ENCODE data around the gene OR8A1. TPM values are rescaled to one million over a fixed set of nuclear protein-coding genes. Genes with fewer than 3 reads are reported as not detected.
"Not testable (repeated sequence)": the region's sequence is repeated elsewhere in the genome, so short reads cannot be mapped to it uniquely, and the experiment has no call there.

Gene OR8A1
- total RNA-seq, 2 experiments from 2014 or later, result not detected

DNA sequence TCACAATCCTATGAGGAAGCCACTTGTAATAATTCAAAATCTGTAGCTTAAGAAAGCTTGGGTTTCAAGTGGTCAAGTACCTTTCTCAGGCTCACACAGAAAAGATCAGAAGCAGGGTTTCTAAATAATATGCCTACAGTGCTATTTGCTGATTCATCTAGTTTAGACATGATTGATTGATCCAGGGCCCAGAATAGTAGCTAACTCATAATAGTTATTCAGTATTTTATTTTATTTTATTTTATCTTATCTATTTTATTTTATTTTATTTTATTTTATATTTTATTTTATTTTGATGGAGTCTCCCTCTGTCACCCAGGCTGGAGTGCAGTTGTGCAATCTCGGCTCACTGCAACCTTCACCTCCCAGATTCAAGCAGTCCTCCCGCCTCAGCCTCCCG is 25.5 kb downstream of the OR8A1 start:
- intact Hi-C loops (cut with DNase I, micrococcal nuclease), result no loop called here
- DNase-seq (no peak), ATAC-seq (no peak)
- no peak overlapping the region for H3K27ac Mint-ChIP-seq
- H3K9me3 Mint-ChIP-seq (ENCODE audit: low read depth), result no peaks in the 10 kb centered on the region
- no peaks in the 10 kb centered on the region for H3K36me3 Mint-ChIP-seq (ENCODE audit: low read depth)
- no peak overlapping the region for H3K4me3 Mint-ChIP-seq
- H3K27me3 Mint-ChIP-seq, result peaks cover 20% of the 10 kb centered on the region
- POLR2A ChIA-PET, result no interaction called here
- no peaks in the 10 kb centered on the region for H3K4me1 Mint-ChIP-seq
- CTCF ChIA-PET, result interaction anchor here (1.2 to 1.6 kb wide), 2 partner anchors 9 to 193 kb away, joined by 4 to 6 read pairs; no protein-coding TSS in a partner anchor

DNA sequence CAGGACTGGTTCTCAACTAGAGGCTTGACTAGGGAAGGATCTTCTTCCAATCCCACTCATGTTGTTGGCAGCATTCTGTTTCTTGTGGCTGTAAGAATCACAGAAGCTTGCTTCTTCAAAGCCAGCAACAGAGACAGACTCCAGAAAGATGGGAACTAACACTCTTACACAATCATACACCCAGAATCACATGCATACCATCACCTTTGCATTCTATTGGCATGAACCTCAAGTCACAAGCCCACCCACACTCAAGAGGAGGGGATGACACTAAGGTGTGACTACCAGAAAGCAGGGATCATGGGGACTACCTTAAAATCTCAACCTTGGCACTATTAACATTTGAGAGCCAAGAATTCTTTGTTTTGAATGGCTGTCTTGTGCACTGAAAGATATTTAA is 27.8 kb downstream of the OR8A1 start:
- H3K27me3 Mint-ChIP-seq, result peaks cover 22% of the 10 kb centered on the region
- DNase-seq (no peak), ATAC-seq (no peak)
- H3K4me3 Mint-ChIP-seq, result no peak overlapping the region
- CTCF ChIA-PET, result interaction anchor here (0.8 kb wide), 1 partner anchor 176 kb away, joined by 3 read pairs; no protein-coding TSS in a partner anchor
- H3K27ac Mint-ChIP-seq, result no peak overlapping the region
- intact Hi-C loops (cut with DNase I, micrococcal nuclease), result no loop called here
- no peaks in the 10 kb centered on the region for H3K4me1 Mint-ChIP-seq
- H3K9me3 Mint-ChIP-seq (ENCODE audit: low read depth), result no peaks in the 10 kb centered on the region
- POLR2A ChIA-PET, result no interaction called here
- H3K36me3 Mint-ChIP-seq (ENCODE audit: low read depth), result no peaks in the 10 kb centered on the region

DNA sequence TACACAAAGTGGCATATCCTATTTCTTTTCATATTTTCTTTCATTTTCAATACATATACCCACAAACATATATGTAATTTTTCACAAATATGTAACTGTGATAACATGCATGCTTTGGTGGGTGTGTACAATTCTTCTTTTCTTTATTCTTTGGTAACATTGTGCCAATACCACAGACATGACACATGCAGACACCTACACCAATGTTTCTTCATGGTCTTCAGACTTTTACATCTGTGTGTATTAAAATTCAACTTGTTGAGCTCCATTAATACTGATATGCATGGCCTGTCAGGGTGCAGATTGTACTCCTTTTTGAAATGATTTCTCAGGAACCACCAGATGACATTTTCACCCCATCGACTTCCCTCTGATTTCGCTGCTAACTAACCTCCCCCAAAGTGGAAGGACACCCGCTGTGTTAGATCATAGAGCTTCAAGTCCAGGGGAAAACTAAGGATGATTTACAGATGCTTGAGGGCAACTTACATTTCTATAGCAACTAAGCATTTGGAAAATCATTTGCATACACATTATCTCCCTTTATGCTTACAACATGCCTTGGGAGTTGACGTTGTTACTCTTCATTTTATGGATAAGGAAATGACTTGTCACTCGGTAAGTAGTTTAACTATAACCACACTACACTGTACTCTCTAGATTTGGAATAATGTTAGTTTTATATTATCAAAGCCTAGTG is 31.0 kb downstream of the OR8A1 start:
- Mint-ChIP-seq H3K9me3 (ENCODE audit: low read depth) (no peaks in the 10 kb centered on the region), H3K27me3 (peaks cover 21% of the 10 kb centered on the region), H3K4me1 (no peaks in the 10 kb centered on the region), H3K4me3 (no peak overlapping the region), H3K36me3 (ENCODE audit: low read depth) (no peaks in the 10 kb centered on the region), H3K27ac (no peak overlapping the region)
- CTCF ChIA-PET, result interaction anchor here (0.7 kb wide), 1 partner anchor 18 kb away, joined by 3 read pairs; no protein-coding TSS in a partner anchor
- intact Hi-C loops (cut with DNase I, micrococcal nuclease), result no loop called here
- POLR2A ChIA-PET, result no interaction called here
- no peak for DNase-seq
- no peak for ATAC-seq

- intact Hi-C loops (cut with DNase I, micrococcal nuclease), result no loop called here
- ATAC-seq (peak; percentile 49), DNase-seq (no peak)
- H3K9me3 Mint-ChIP-seq (ENCODE audit: low read depth), result no peaks in the 10 kb centered on the region
- peaks cover 13% of the 10 kb centered on the region for H3K27me3 Mint-ChIP-seq
- no peak overlapping the region for H3K4me3 Mint-ChIP-seq
- CTCF ChIA-PET, result interaction anchor here (0.6 to 1.6 kb wide), 3 partner anchors 8 to 1901 kb away, joined by 4 to 5 read pairs (median 5); no protein-coding TSS in a partner anchor
- H3K36me3 Mint-ChIP-seq (ENCODE audit: low read depth), result no peaks in the 10 kb centered on the region
- POLR2A ChIA-PET, result no interaction called here
- H3K4me1 Mint-ChIP-seq, result no peaks in the 10 kb centered on the region
- no peak overlapping the region for H3K27ac Mint-ChIP-seq
These were observed 32.4 kb downstream of the OR8A1 start for GRCh38 chr11:124602193-124602592.

GRCh38 chr11:124602723-124603122 is 32.9 kb downstream of the OR8A1 start:
- CTCF ChIA-PET, result interaction anchor here (1.1 to 1.6 kb wide), 2 partner anchors 8 to 66 kb away, joined by 4 to 5 read pairs; no protein-coding TSS in a partner anchor
- intact Hi-C loops (cut with DNase I, micrococcal nuclease); H3K27ac Mint-ChIP-seq; H3K36me3 Mint-ChIP-seq (ENCODE audit: low read depth); H3K4me1 Mint-ChIP-seq; H3K4me3 Mint-ChIP-seq; POLR2A ChIA-PET; DNase-seq; H3K9me3 Mint-ChIP-seq (ENCODE audit: low read depth); H3K27me3 Mint-ChIP-seq; ATAC-seq: not testable (repeated sequence)

DNA sequence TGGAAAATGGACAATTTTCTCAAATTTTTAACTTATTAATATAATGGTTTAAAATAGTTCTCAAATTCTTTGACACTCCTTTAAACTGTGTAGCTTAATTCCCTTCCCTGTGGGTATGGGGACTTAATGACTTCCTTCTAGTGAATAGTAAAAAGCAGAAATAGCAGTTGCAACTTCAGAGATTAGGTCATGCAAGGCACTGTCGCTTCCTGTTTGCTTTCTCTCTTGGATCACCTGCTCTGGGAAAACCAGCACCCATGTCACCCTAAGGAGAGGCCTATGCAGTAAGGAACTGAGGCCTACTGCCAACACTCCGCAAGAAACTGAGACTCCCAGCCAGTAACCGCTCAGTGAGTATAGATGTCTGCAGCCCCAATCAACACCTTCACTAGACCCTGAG is 35.9 kb downstream of the OR8A1 start:
- Mint-ChIP-seq H3K27me3 (peaks cover under 1% of the 10 kb centered on the region), H3K36me3 (ENCODE audit: low read depth) (no peaks in the 10 kb centered on the region)

GRCh38 chr11:124608147-124608546 is 38.4 kb downstream of the OR8A1 start:
- no peaks in the 10 kb centered on the region for H3K36me3 Mint-ChIP-seq (ENCODE audit: low read depth)
- DNase-seq (no peak), ATAC-seq (no peak)
- intact Hi-C loops (cut with DNase I, micrococcal nuclease), result no loop called here
- CTCF ChIA-PET, result no interaction called here
- no peaks in the 10 kb centered on the region for H3K9me3 Mint-ChIP-seq (ENCODE audit: low read depth)
- H3K27me3 Mint-ChIP-seq, result no peaks in the 10 kb centered on the region
- H3K4me3 Mint-ChIP-seq, result no peak overlapping the region
- H3K27ac Mint-ChIP-seq, result no peak overlapping the region
- peaks cover 13% of the 10 kb centered on the region for H3K4me1 Mint-ChIP-seq
- POLR2A ChIA-PET, result no interaction called here

More for the DNA sequence above, 35.9 kb downstream of the OR8A1 start:
- Mint-ChIP-seq H3K4me3 (no peak overlapping the region), H3K9me3 (ENCODE audit: low read depth) (no peaks in the 10 kb centered on the region), H3K4me1 (no peaks in the 10 kb centered on the region), H3K27ac (no peak overlapping the region)
- POLR2A ChIA-PET, result no interaction called here
- CTCF ChIA-PET, result interaction anchor here (1.8 kb wide), 1 partner anchor 22 kb away, joined by 3 read pairs; no protein-coding TSS in a partner anchor
- ATAC-seq (no peak), DNase-seq (no peak)
- intact Hi-C loops (cut with DNase I, micrococcal nuclease), result no loop called here

- ATAC-seq (no peak), DNase-seq (no peak)
These were observed 40.5 kb downstream of the OR8A1 start for GRCh38 chr11:124610295-124610694.

DNA sequence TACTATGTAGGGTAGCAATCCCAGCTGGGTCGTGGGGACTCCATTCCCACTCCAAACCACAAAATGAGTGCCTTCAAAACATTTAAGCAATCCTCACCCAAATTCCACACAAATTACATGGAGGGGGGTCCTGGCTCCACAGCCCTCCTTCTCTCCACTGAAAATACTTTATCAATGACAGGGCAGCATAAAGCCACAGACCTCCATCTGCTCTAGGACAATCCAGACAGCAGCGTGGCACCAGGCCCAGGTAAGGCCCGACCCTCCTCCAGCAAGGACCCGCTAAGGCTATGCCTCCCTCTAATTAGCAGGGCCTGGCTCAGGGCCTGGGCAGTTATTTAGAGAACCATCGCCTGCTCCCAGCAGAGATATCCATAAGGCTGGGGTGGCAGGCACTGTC is 41.3 kb downstream of the OR8A1 start, which contains the start of gene PANX3:
PANX3 (plus strand) TSS at position 365 of the 400 bp plus-strand sequence. CDS start 129 bp downstream, outside the sequence.
- H3K36me3 Mint-ChIP-seq (ENCODE audit: low read depth), result no peaks in the 10 kb centered on the region
- H3K27me3 Mint-ChIP-seq, result peaks cover 3% of the 10 kb centered on the region
- peak within 1 kb of the TSS; percentile 10 for H3K27ac Mint-ChIP-seq
- H3K9me3 Mint-ChIP-seq (ENCODE audit: low read depth), result no peaks in the 10 kb centered on the region
- CTCF ChIA-PET, result interaction anchor here (0.6 to 1.0 kb wide), 2 partner anchors 9 to 162 kb away, joined by 3 to 5 read pairs; no protein-coding TSS in a partner anchor
- POLR2A ChIA-PET, result no interaction called here
- no peak within 1 kb of the TSS for H3K4me3 Mint-ChIP-seq
- no peak for DNase-seq
- intact Hi-C loops (cut with DNase I, micrococcal nuclease), result no loop called here
- H3K4me1 Mint-ChIP-seq, result peaks cover 13% of the 10 kb centered on the region
- ATAC-seq, result no peak

More at GRCh38 chr11:124610295-124610694, 40.5 kb downstream of the OR8A1 start:
- Mint-ChIP-seq H3K9me3 (ENCODE audit: low read depth) (no peaks in the 10 kb centered on the region), H3K4me1 (peaks cover 13% of the 10 kb centered on the region), H3K36me3 (ENCODE audit: low read depth) (no peaks in the 10 kb centered on the region), H3K27me3 (peaks cover 3% of the 10 kb centered on the region), H3K27ac (no peak overlapping the region), H3K4me3 (no peak overlapping the region)
- ChIA-PET POLR2A (no interaction called here), CTCF (interaction anchor here (0.6 to 1.0 kb wide), 3 partner anchors 8 to 208 kb away, joined by 3 to 5 read pairs (median 3); no protein-coding TSS in a partner anchor)
- intact Hi-C loops (cut with DNase I, micrococcal nuclease), result no loop called here

GRCh38 chr11:124612045-124612444 is 42.2 kb downstream of the OR8A1 start:
- Mint-ChIP-seq H3K27ac (peak overlapping the region; percentile 10), H3K36me3 (ENCODE audit: low read depth) (no peaks in the 10 kb centered on the region), H3K4me1 (peaks cover 13% of the 10 kb centered on the region), H3K9me3 (ENCODE audit: low read depth) (no peaks in the 10 kb centered on the region), H3K4me3 (no peak overlapping the region), H3K27me3 (peaks cover 3% of the 10 kb centered on the region)
- ATAC-seq (peak; percentile 78), DNase-seq (peak; percentile 45)
- intact Hi-C loops (cut with DNase I, micrococcal nuclease), result no loop called here
- CTCF ChIA-PET, result interaction anchor here (0.7 kb wide), 2 partner anchors 8 to 10 kb away, joined by 3 read pairs; no protein-coding TSS in a partner anchor
- POLR2A ChIA-PET, result no interaction called here

- intact Hi-C loops (cut with DNase I, micrococcal nuclease), result no loop called here
- Mint-ChIP-seq H3K27ac (no peak overlapping the region), H3K36me3 (ENCODE audit: low read depth) (no peaks in the 10 kb centered on the region), H3K27me3 (peaks cover 4% of the 10 kb centered on the region), H3K4me1 (peaks cover 13% of the 10 kb centered on the region), H3K9me3 (ENCODE audit: low read depth) (no peaks in the 10 kb centered on the region), H3K4me3 (no peak overlapping the region)
- no peak for DNase-seq
- no peak for ATAC-seq
- ChIA-PET POLR2A (no interaction called here), CTCF (interaction anchor here (0.6 to 0.7 kb wide), 3 partner anchors 8 to 11 kb away, joined by 3 to 6 read pairs (median 3); no protein-coding TSS in a partner anchor)
These were observed 42.9 kb downstream of the OR8A1 start for GRCh38 chr11:124612567-124613246.

Data from activated CD4-positive, alpha-beta T cell treated with anti-CD3 and anti-CD28 coated beads for 36 hours (primary cell).